Stimulated activated CD8-positive, alpha-beta memory T cell treated with anti-CD3 and anti-CD28 coated beads, Interleukin-12 subunit alpha, Interleukin-12 subunit beta, amount 100 ng/mL, for 24 hours (primary cell): ENCODE data around the gene DLG2.

Experiments used
- DNase-seq: peaks from one replicate; pipeline ENCODE4 v3.0.0-alpha.2; 2020; ENCODE audit errors: extremely low read depth

The DLG2 gene

DNA sequence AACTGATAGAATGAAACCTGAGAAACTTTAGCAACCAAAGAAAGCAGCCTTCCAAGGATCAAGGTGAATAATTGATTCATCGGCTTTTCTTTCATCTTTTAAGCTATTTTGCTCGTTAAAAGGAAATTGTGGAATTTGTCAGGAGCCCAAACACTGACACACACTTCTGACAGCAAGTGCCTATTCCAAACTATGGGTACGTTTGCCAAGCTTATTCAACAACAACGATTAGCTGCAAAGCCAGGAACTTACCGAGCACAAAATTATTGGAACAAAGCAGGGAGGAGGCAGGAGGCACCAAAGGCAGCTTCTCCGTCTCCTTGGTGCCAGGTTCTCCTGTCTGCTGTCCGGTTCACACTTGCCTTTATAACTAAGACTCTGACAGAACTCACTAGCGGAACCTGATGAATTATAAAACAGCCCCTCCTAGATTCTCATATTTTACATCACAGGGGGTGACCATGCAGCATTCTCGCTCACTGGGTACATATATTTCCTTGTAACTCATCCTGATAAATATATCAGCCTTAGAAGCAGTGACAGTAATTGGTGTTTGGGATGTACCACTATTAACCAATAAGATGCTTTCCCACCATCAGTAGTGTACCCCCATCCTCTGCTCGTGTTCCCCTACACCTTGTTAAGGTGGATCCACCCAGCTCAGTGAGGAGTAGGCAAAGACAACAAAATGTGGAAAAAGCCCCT, 1945.1 kb downstream of the DLG2 start:
- DNase-seq, result no peak

DNA sequence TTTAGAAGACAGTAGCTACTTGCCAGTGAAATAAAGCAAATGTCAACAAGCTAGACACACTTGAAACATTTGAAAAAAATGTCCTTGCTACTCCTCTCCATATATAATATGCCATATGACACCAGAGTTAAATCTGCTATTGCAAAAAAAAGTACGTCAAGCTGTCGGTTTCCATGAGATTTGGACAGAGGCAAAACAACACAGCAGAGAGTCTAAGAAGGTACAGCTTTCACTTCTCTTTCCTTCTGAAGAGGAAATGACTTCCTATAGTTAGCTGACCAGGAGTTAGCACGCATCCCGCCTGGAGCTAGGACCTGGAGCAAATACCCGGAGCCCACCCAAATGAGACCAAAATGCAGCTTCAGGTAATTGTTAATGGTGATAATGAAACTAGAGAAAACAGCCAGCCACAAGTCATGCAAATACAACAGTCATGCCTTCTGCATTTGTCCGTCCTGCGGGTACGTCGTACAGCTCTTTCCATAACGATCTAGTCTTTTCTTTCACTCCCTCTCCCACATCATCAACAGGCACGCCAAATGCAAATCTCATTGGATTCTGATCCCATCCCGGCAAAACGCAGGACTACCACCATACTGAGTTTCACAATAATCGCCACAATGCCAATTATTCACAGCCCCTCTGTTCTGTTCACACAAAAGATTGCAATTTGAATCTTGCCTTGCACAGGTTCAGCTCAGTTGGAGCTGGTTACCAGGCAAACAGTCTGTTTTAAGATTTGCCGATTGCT, 1945.9 kb downstream of the DLG2 start:
- no peak for DNase-seq

DNA sequence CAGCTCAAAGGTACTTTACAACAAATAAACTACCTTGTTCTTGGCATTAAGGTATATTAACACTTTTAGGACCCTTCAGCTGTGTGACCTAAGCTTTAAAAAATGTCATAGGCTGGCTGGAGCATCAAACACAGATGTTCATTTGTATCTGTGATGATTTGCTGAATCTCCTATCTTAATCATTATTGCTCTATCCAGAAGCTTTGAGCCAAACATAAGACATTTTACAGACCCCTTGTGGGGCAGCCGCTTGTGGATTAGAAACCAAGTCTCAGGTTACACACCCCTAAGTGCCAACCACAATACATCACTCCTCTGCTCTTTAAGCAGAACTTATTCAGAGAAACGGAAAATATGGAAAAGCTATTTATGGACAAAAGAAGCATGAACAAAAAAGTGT, 1946.8 kb downstream of the DLG2 start:
- DNase-seq, result no peak

DNA sequence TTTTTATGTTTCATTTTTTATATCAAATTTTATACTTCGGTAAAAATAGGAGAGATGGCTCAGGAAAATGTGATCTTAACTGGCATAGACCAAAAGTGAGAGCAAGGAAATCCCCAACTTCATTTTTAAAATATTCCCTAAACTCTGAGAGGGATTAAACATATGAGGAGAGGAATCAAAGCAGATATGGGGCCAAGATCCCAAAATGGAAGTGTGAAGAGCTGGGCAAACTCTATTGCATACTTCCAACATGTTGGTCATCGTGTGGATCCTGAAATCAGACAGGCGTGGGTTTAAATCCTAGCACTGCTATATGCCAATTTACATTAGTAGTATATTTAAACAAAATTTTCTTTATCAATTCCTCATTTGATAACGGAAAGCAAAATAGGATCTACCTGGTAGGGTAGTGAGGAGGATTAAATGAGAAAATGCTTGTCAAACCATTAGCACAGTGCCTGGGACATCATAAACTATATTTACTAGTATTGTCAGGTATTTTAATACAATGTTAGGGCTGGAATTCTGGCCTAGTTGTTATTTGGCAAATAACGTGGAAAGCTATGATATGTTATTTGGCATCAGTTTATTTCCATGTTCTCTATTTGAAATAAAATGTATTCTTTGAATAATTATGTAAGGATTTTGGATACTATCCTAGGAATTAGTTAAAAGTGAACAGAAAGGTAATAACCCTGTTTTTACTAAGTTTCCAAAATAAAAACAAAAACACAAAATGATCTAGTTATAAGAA, 1948.1 kb downstream of the DLG2 start:
- no peak for DNase-seq

DNA sequence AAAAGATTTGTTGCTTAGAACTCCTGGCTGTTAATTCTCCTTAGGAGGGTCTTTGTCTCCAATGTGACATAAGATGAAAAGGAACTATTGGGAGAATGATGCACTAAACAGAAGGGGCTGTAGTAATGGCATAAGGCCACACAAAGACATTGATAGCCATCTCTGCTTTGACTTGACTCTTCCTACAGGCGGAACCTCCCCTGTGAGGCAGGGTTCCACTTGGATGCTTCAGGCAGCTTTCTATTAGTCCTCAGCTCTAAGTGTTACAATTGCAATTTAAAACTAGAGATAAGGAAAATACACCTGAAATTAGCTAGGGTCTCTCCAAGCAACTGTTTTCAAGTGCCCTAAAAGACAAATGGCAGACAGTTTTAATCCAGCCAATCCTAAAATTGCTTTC, 1949.4 kb downstream of the DLG2 start:
- no peak for DNase-seq

DNA sequence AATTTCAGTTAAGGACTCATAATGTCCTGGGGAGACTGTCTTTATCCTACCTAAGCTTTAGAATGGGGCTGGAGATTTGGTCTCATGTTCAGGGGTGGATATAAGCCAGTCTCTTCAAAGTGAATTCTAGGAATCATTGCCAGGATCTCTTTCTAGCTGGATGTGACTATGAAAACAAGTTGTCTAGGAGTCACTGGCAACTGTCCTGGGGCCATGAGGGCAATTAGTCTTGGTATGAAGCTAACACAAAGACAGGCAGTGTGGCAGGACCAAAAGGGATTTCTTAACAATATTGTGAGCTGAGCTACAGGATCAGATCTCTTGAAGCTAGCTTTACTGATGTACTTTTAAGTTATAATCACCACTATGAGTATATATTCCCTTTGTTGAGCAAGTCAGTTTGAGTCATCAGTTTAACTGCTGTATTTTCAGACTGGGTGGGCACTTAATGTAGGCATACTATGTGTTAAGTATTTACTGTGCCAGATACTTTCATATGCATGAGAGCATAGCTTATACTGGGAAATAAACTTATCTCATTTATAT, 1951.0 kb downstream of the DLG2 start:
- DNase-seq, result no peak

DNA sequence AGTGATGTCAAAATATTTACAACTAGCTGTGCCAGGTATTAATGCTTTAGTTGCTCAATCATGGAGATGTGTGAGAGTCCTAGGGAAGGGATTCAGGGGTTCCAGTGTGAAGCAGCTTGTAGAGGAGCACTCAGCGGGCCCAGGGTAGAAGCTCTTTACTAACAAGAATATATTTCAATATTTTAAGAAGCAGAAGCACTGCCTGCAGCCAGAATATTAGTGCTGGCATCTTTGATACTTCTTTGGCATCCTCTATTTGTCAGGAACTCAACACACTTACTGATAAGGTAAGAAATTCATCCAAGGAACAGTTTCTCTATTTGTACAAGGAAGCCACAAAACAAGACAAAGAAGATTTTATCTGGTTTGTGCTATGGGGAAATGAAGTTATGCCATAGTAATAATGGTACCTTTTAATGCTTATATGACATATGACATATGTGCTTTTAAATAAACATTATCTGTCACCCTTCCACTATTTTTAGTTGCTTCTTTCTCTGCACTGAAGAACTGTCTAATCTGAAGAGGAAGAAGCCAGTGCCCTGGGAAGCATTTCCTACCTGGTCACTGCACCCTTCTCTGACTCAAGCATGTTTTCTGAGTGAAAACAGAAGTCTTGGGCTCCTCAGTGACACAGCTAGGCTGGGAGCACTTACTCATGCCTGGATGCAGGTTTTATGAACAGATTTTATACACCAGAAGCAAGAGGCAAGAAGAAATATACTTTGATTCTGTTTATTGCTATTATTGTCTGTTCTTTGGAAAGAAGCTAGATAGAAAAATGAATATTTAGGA, 1952.8 kb downstream of the DLG2 start:
- DNase-seq, result no peak

DNA sequence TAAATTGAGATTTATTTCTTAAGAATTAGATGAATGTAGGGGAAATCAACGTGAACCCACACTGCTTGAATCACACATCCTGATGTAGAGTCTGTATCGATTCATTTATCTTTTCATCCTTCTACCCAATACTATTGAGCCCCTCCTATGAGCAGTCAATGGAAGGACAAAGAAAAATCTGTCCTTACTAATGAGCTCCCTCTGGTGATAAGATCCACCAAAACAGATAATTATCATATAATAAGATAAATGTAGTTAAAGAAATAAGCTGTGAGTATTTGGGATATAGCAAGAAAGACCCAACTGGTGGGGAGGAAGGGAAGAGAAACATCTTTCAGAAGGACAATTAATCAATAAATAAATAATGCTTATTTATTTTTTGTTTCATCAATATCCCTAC, 1955.9 kb downstream of the DLG2 start:
- DNase-seq, result no peak

DNA sequence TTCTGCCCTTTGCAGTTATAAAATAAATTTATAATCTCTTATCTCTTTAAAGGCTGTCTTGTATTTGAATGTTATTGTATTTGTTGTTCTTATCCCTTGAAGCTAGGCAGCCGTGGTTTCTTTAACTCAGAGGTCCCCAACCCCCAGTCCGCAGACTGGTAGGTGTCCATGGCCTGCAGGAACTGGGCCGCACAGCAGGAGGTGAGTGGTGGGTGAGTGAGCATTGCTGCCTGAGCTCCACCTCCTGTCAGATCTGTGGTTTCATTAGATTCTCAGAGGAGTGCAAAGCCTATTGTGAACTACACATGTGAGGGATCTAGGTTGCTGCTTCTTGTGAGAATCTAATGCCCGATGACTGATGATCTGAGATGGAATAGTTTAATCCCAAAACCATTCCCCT, 1961.0 kb downstream of the DLG2 start:
- DNase-seq, result no peak

DNA sequence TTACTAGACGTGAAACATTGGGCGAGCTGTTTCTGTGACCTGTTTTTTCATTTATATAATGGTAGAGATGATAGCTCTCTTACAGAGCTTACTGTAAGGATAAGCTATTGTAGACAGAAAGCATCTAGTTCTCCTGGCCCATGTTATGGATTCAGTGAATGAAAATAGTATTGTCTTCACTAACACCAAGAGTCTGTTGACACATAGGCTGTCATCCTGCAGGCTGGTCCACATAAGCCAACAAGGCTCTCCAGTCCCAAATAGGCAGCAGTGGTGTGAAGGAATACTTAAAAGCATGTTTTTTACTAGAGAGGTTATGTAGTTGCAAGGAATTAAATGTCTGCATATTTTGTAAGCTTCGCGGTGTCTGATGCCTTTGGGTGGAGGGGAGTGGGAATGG, 1963.2 kb downstream of the DLG2 start:
- no peak for DNase-seq

DNA sequence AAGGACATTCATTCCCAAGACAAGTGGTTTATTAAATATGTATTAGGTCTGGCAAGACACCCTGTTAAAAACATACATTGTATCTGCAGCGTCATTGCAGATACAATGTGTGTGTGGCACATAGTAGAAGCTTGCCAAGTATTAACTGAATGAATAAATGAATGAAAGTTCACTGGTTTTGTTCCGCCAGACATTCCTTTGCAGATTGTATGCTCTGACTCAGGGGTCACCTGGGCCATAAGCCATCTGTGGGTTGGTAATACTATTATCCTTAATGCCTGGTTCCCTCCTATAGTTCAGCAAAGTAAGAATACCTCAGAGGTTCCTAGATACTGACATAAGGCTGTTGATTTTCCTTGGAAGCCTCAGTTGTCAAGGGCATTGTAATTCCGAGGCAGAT, 1963.7 kb downstream of the DLG2 start:
- no peak for DNase-seq

DNA sequence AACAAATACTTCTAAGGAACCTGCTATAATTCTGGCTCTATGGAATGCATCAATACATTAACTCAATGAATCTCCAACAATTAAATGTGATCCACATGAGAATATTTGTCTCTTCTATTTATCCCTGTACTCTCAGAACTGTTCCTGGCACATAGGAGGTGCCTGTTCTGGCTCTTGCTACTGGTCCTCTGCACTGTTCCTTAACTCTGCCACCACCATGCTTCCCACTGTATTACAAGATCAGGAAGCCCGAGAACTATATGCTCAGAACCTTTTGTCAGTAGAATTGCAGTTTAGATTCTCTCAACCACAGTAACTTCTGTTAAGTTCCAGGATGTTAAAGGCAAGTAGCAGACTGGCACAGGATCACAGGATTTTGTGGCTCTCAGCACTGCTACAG, 1964.7 kb downstream of the DLG2 start:
- DNase-seq, result no peak

DNA sequence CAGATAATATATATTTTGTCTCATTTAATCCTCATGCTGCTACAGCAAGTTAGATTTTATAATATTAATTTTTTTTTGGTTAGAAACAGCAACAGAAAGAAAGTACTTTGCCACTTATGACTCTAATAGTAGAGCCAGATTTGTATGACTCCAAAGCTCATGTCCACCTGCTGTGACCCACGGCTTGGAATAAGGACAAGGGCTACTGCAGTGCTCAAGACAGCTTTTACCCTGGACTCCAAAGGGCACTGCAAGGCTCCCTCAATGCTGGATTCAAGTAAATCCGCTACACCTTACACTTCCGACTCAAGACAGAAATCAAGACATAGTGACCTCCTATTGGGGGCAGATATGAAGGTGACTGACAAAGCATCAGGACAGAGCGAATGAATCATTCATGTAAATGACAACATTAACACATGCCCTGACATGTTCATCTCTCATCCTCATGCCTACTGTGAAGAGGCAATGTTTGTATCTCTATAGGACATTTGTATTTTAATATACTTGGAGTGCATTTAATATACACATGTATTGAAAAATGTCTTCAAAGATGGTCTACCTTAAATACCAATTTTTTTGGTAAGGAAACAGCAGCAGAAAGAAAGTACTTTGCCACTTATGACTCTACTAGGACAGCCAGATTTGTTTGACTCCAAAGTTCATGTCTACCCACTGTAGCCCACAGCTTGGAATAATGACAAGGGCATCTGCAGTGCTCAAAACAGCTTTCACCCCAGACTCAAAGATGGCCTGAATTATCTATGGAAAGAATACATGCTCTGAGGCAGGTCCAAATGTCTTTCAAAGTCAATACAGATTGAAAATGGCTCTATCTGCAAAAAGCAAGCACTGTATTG, 1965.4 kb downstream of the DLG2 start:
- DNase-seq, result no peak

DNA sequence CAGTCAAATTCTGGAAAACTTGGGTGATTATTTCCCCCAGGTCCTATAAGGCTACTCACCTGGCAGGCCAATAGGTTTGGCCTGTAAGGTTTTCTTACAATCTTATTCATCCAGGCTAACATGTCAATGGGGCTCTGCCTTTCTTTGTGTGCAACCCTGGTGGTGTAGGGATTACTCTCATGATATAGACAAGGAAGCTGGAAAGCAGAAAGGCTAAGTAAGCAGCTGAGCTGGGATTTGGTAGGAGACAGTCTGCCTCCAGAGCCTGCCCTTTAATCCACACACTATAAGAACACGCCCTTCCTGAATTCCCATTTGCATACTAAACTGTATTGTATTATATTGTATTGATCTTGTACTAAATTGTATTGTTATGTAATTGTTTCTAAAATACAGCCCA, 1967.7 kb downstream of the DLG2 start:
- DNase-seq, result no peak

DNA sequence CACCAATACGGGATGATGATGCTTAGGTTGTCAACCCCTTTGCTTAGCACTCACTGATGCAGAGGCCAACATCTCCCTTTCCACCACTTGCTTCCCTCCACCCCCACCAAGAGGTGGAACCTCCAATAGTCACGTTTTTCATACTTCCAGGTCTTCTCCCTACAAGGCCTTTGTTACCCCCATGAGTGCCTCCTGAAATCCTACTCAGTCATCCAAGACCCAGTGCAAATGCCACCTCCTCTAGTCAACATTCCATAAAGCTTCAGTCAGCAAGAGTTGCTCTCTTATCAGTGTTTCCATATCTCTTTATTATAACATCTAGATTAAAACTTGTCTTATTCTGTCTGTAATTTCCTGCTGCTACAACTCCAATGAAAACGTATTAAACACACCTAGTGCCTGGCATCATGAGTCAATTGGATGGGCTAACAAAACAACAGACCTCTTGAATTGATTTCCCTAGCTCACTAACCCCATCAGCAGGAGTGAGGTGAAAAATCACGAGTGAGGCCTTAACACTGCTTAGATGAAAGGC, 1970.3 kb downstream of the DLG2 start:
- no peak for DNase-seq

DNA sequence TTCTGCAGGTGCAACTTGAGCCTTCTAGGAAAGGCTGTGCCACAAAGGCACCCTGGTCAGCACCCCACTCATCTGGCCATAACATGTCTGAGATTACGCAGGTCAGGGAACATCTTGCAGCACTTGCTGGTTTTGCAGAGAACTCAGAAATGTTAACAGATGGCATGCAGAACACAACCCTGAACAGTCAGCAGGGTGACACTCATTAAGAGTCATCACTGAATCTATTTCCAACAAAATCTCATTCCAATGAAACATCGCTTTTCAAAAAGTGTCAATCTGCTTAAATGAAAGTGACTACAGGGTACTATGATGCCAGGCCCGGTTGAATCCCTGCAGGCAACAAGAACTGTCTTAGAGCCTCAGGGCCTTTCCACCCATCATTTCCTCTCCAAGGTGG, 1971.2 kb downstream of the DLG2 start:
- no peak for DNase-seq

DNA sequence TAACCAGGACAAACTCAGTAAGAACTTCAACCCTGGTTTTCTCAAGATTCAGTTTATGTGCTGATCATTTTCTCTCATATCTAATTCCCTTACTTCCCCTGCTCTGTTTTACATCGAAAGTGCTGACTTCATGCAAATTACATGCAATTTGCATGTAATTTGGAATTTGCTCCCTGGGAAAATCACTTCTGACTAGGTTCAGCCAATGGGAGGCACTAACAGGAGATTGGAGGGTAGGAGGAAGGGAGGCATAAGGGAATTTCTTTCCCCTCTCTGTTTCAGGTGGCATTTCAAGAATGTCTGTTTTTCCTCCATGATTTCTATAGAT, 1977.7 kb downstream of the DLG2 start:
- DNase-seq, result no peak

DNA sequence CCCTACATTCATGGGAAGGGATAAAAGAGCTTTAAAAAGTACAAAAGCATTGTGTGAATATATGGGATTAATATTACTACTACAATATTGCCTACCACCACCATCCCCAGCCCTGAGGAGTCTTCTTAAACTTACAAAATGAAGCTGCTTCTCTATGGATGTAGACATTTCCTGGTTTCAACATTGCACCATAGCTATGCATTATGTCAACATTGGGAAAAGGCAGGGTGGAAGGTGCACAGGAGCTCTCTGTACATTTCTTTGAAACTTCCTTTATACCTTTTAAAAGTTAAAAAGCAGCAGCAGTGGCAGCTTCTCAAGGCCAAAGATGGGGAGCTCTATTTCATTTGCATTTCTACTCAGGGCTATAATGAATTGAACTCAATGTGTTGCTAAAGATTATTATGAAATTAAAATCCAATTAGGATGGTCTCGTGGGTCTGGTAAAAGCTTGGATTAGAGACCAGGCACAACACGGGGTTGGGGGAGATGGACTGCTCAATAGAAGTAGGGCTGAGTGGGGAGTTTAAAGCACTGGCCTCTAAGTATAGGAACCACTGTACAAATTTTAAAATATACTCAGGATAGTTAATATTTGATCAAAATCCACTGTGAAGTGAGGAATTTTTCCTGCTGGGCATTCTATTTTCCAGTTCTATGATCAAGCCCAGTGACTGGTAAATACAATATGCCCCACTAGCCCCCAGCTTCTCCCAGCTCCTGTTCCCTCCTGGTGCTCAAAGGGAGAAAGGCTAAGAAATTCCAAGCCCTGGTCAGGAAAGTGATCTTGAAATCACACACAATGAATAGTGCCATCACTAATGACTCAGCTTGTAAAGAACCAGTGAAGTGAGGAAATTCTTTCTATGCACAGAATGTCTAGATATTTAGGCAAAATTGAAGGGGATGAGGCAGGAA, 1978.3 kb downstream of the DLG2 start:
- no peak for DNase-seq

DNA sequence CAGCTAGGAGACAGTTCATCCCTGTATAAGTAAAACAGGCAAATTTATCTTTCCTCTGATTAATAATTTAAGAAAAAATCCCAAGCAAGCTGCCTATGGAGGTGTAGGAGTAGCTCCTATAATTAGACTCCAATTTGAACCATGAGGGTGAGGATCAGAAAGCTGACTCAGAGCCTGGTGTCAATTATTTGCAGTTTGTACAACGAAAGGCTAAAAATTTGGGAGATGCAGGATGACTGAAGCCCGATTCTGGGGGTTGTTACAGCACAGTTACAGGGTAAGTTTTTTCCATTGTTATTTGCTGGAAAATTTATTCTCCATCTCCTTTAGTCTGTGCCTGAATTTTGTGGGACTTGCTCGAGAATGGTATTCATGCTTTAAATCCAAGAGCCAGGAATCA, 1981.6 kb downstream of the DLG2 start:
- DNase-seq, result no peak

DNA sequence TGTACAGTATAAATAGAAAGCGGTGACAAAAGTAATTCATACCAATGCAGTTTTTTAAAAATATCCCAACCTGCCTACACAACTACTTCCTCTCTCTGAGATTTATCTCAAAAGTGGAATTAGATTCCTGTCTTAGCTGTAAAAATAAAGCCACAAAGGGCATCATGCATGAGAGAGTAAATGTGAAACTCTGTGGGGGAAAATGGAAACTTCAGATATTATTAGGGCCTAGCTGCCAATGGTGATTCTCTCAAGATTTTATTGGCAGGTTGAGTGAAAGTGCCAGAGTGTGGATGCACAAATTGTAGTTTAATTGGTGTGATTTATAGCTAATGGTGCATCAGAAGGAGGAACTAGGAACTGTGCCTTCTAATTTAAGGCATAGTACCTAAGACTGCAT, 1984.0 kb downstream of the DLG2 start:
- no peak for DNase-seq
